Astrocyte of the spinal cord (primary cell): ENCODE results near the gene OSGEP.

Experiments used
- DNase-seq: peaks from one replicate; pipeline ENCODE4 v3.0.0; 2011; ENCODE audit warnings: low read depth, low spot score
- H3K4me3 ChIP-seq: 2 replicates; pipeline ENCODE4 v1.5.1; 2011; ENCODE audit warnings: low read depth, mild to moderate bottlenecking, low read length, moderate library complexity
- CTCF ChIP-seq: IDR thresholded peaks from 2 replicates; pipeline ENCODE4 v1.5.1; 2012; ENCODE audit warnings: low read depth, mild to moderate bottlenecking, low read length, inconsistent platforms
- in situ Hi-C: cut with HindIII; loops from 2 replicates; pipeline ENCODE4 v1.10.0; 2017; ENCODE audit warnings: low sequenced_read_pairs

The OSGEP gene

GRCh38 chr14:20486684-20487395 is 32.2 kb upstream of the OSGEP start:
- no peak for DNase-seq
- no peak overlapping the region for H3K4me3 ChIP-seq
- in situ Hi-C loops: no loop called here
- no peak for TF ChIP-seq CTCF

- no peak for DNase-seq
- in situ Hi-C loops: no loop called here
- no peak overlapping the region for H3K4me3 ChIP-seq
- no peak for TF ChIP-seq CTCF
Observed at GRCh38 chr14:20485900-20486299, 31.3 kb upstream of the OSGEP start.

GRCh38 chr14:20482382-20482781 is 27.8 kb upstream of the OSGEP start:
- no peak overlapping the region for H3K4me3 ChIP-seq
- DNase-seq: no peak
- TF ChIP-seq CTCF: no peak
- in situ Hi-C loops: no loop called here

- H3K4me3 ChIP-seq: no peak overlapping the region
- TF ChIP-seq CTCF: no peak
- no peak for DNase-seq
- in situ Hi-C loops: no loop called here
Observed at GRCh38 chr14:20478894-20479293, 24.3 kb upstream of the OSGEP start.

- in situ Hi-C loops: no loop called here
- no peak for TF ChIP-seq CTCF
- no peak overlapping the region for H3K4me3 ChIP-seq
- DNase-seq: peak; percentile 58
Observed at GRCh38 chr14:20477211-20477876, 22.7 kb upstream of the OSGEP start.

- in situ Hi-C loops: no loop called here
- H3K4me3 ChIP-seq: no peak overlapping the region
Observed at GRCh38 chr14:20476776-20477175, 22.2 kb upstream of the OSGEP start.

More at GRCh38 chr14:20476776-20477175, 22.2 kb upstream of the OSGEP start:
- no peak for TF ChIP-seq CTCF
- no peak for DNase-seq
